GM23338 (cell line): Measurements from ENCODE around the gene LRRIQ3. TPM values are rescaled to one million over a fixed set of nuclear protein-coding genes. Genes with fewer than 3 reads are reported as not detected.

ENCODE experiments used
- ATAC-seq: fragments of 200-7000 bp; cut with Tn5 transposase; 3 replicates; pipeline ENCODE4 v1.9.1; 2020
- DNase-seq: peaks from one replicate; pipeline ENCODE4 v3.0.0-alpha.2; 2015; ENCODE audit warnings: low spot score
- H2AFZ ChIP-seq: fragments of 200-600 bp; sonication (generic); 2 replicates; pipeline ENCODE4 v1.8.0; 2016; ENCODE audit warnings: antibody characterized with exemption, mild to moderate bottlenecking, moderate library complexity
- H3F3A ChIP-seq: fragments of 200-600 bp; sonication (generic); replicated peaks from 2 replicates; pipeline ENCODE4 v1.8.0; 2017; ENCODE audit warnings: antibody characterized with exemption, mixed run types, low read depth
- H3K27ac ChIP-seq: fragments of 200-600 bp; sonication (generic); 2 replicates; pipeline ENCODE4 v1.6.1; 2016; ENCODE audit warnings: low read depth
- H3K27me3 ChIP-seq: fragments of 200-600 bp; sonication (generic); 2 replicates; pipeline ENCODE4 v1.8.0; 2016; ENCODE audit warnings: mild to moderate bottlenecking, mixed run types, moderate library complexity; ENCODE audit not compliant: insufficient read depth
- H3K36me3 ChIP-seq: fragments of 200-600 bp; sonication (generic); 2 replicates; pipeline ENCODE4 v1.8.0; 2016; ENCODE audit warnings: mild to moderate bottlenecking; ENCODE audit not compliant: insufficient read depth
- H3K4me1 ChIP-seq: fragments of 200-600 bp; sonication (generic); 2 replicates; pipeline ENCODE4 v1.8.0; 2016; ENCODE audit warnings: mild to moderate bottlenecking, moderate library complexity; ENCODE audit not compliant: insufficient read depth
- H3K4me2 ChIP-seq: fragments of 200-600 bp; sonication (generic); 2 replicates; pipeline ENCODE4 v1.7.1; 2017; ENCODE audit warnings: mixed run types
- H3K4me3 ChIP-seq: fragments of 200-600 bp; sonication (generic); 2 replicates; pipeline ENCODE4 v1.6.1; 2016; ENCODE audit warnings: mixed run types
- H3K79me2 ChIP-seq: fragments of 200-600 bp; sonication (generic); replicated peaks from 2 replicates; pipeline ENCODE4 v1.8.0; 2017; ENCODE audit warnings: mild to moderate bottlenecking; ENCODE audit not compliant: insufficient read depth
- H3K9me2 ChIP-seq: fragments of 200-600 bp; sonication (generic); 2 replicates; pipeline ENCODE4 v1.8.0; 2017; ENCODE audit not compliant: insufficient read depth
- H4K20me1 ChIP-seq: fragments of 200-600 bp; sonication (generic); replicated peaks from 2 replicates; pipeline ENCODE4 v1.8.0; 2017; ENCODE audit warnings: mild to moderate bottlenecking; ENCODE audit not compliant: insufficient read depth
- H3K27ac Mint-ChIP-seq: 2 replicates; pipeline ENCODE4 v1.8.0; 2020; ENCODE audit warnings: inconsistent platforms, mild to moderate bottlenecking, moderate library complexity, mixed read lengths
- H3K27me3 Mint-ChIP-seq: 3 replicates; pipeline ENCODE4 v1.8.0; 2022; ENCODE audit warnings: low read depth, mild to moderate bottlenecking, moderate library complexity, mixed read lengths, inconsistent platforms; ENCODE audit not compliant: insufficient read depth, poor library complexity
- H3K36me3 Mint-ChIP-seq: 3 replicates; pipeline ENCODE4 v1.8.0; 2021; ENCODE audit warnings: low read depth, mild to moderate bottlenecking, inconsistent platforms, moderate library complexity, mixed read lengths
- H3K4me1 Mint-ChIP-seq: 3 replicates; pipeline ENCODE4 v1.8.0; 2020; ENCODE audit warnings: mild to moderate bottlenecking, inconsistent platforms, mixed read lengths
- H3K4me3 Mint-ChIP-seq: 3 replicates; pipeline ENCODE4 v1.8.0; 2021; ENCODE audit warnings: moderate library complexity, mild to moderate bottlenecking, inconsistent platforms, mixed read lengths
- H3K9me3 Mint-ChIP-seq: 3 replicates; pipeline ENCODE4 v1.8.0; 2020; ENCODE audit warnings: moderate library complexity, mild to moderate bottlenecking, inconsistent platforms, mixed read lengths
- CREB1 ChIP-seq: fragments of 250-450 bp; sonication (Bioruptor Pico); IDR thresholded peaks from 2 replicates; pipeline ENCODE4 v1.5.0; 2020; ENCODE audit warnings: low read depth, mild to moderate bottlenecking, moderate library complexity
- ETS1 ChIP-seq: IDR thresholded peaks from 2 replicates; pipeline ENCODE4 v1.6.1; 2016; ENCODE audit warnings: antibody characterized with exemption
- EZH2 ChIP-seq: fragments of 200-600 bp; sonication (generic); IDR thresholded peaks from one replicate; pipeline ENCODE4 v1.8.0; 2017; ENCODE audit warnings: antibody characterized with exemption, mild to moderate bottlenecking, low read depth; ENCODE audit not compliant: unreplicated experiment
- EZH2phosphoT487 ChIP-seq: fragments of 200-600 bp; sonication (generic); IDR thresholded peaks from one replicate; pipeline ENCODE4 v1.8.1; 2018; ENCODE audit warnings: antibody characterized with exemption; ENCODE audit not compliant: unreplicated experiment
- JUNB ChIP-seq: IDR thresholded peaks from one replicate; pipeline ENCODE4 v1.6.1; 2016; ENCODE audit warnings: antibody characterized with exemption; ENCODE audit not compliant: unreplicated experiment
- STAT1 ChIP-seq: IDR thresholded peaks from one replicate; pipeline ENCODE4 v1.6.1; 2016; ENCODE audit warnings: antibody characterized with exemption; ENCODE audit not compliant: unreplicated experiment
- ZNF331 ChIP-seq: fragments of 250-450 bp; sonication (Bioruptor Pico); IDR thresholded peaks from 2 replicates; pipeline ENCODE4 v1.5.0; 2020; ENCODE audit warnings: low read depth, mild to moderate bottlenecking, moderate library complexity
- polyA plus RNA-seq: library from polyadenylated mRNA; unstranded; fragments of >200 nt; fragmentation: Nextera tagmentation; extraction: Ambion mirVana; gene quantifications from 2 replicates; pipeline ENCODE4 v1.2.1, GENCODE V29; 2016
- total RNA-seq: library from RNA; depleted of rRNA; stranded (reverse); fragments of >200 nt; shearing (Covaris generic); gene quantifications from 2 replicates; pipeline ENCODE4 v1.2.3, GENCODE V29; 2014
- TF ChIP-seq, protein P1 (sequence below), 2 experiments: fragments of 200-600 bp in 1 of 2; sonication (generic) in 1 of 2; conservative IDR thresholded peaks; 2 replicates each; pipeline versions ENCODE4 v1.5.1 to v1.6.1; 2016 to 2017; ENCODE audit warnings: antibody characterized with exemption in 2 of 2, low read depth in 2 of 2, mild to moderate bottlenecking in 2 of 2, moderate library complexity in 1 of 2
- TF ChIP-seq, protein P2 (sequence below): IDR thresholded peaks from one replicate; pipeline ENCODE4 v1.6.1; 2018; ENCODE audit warnings: antibody characterized with exemption; ENCODE audit not compliant: unreplicated experiment

Gene LRRIQ3
- total and polyA plus RNA-seq, 2 experiments from 2014 or later = 0.21 to 0.36 TPM

- Mint-ChIP-seq H3K27me3 (no peaks in the 10 kb centered on the region), H3K4me1 (no peaks in the 10 kb centered on the region; the same call in 2 of the 3 replicates), H3K9me3 (peaks cover 24% of the 10 kb centered on the region), H3K36me3 (peaks cover 12% of the 10 kb centered on the region; the same call in 2 of the 3 replicates), H3K27ac (no peak overlapping the region), H3K4me3 (no peak overlapping the region)
- Histone ChIP-seq H3K4me3 (no peak overlapping the region), H3K27ac (no peak overlapping the region), H3F3A (no peaks in the 10 kb centered on the region), H3K4me2 (no peak overlapping the region), H3K79me2 (no peaks in the 10 kb centered on the region), H3K9me2 (peaks cover 18% of the 10 kb centered on the region), H3K4me1 (no peaks in the 10 kb centered on the region), H3K27me3 (no peaks in the 10 kb centered on the region), H4K20me1 (no peaks in the 10 kb centered on the region), H3K36me3 (no peaks in the 10 kb centered on the region), H2AFZ (0 out of 2 replicates have a peak overlapping the region, but pooled peaks have one; percentile 3)
- no peak for DNase-seq
- TF ChIP-seq EZH2phosphoT487 (no peak), ZNF331 (CRISPR knock-in tag) (no peak), STAT1 (no peak), CREB1 (CRISPR knock-in tag) (no peak), EZH2 (no peak), JUNB (no peak)
- TF ChIP-seq, protein P1, sequence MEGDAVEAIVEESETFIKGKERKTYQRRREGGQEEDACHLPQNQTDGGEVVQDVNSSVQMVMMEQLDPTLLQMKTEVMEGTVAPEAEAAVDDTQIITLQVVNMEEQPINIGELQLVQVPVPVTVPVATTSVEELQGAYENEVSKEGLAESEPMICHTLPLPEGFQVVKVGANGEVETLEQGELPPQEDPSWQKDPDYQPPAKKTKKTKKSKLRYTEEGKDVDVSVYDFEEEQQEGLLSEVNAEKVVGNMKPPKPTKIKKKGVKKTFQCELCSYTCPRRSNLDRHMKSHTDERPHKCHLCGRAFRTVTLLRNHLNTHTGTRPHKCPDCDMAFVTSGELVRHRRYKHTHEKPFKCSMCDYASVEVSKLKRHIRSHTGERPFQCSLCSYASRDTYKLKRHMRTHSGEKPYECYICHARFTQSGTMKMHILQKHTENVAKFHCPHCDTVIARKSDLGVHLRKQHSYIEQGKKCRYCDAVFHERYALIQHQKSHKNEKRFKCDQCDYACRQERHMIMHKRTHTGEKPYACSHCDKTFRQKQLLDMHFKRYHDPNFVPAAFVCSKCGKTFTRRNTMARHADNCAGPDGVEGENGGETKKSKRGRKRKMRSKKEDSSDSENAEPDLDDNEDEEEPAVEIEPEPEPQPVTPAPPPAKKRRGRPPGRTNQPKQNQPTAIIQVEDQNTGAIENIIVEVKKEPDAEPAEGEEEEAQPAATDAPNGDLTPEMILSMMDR (conservative IDR thresholded peaks at IDR 0.05; ENCODE audit: low read depth in 2 of 2) = no peak
- TF ChIP-seq, protein P2, sequence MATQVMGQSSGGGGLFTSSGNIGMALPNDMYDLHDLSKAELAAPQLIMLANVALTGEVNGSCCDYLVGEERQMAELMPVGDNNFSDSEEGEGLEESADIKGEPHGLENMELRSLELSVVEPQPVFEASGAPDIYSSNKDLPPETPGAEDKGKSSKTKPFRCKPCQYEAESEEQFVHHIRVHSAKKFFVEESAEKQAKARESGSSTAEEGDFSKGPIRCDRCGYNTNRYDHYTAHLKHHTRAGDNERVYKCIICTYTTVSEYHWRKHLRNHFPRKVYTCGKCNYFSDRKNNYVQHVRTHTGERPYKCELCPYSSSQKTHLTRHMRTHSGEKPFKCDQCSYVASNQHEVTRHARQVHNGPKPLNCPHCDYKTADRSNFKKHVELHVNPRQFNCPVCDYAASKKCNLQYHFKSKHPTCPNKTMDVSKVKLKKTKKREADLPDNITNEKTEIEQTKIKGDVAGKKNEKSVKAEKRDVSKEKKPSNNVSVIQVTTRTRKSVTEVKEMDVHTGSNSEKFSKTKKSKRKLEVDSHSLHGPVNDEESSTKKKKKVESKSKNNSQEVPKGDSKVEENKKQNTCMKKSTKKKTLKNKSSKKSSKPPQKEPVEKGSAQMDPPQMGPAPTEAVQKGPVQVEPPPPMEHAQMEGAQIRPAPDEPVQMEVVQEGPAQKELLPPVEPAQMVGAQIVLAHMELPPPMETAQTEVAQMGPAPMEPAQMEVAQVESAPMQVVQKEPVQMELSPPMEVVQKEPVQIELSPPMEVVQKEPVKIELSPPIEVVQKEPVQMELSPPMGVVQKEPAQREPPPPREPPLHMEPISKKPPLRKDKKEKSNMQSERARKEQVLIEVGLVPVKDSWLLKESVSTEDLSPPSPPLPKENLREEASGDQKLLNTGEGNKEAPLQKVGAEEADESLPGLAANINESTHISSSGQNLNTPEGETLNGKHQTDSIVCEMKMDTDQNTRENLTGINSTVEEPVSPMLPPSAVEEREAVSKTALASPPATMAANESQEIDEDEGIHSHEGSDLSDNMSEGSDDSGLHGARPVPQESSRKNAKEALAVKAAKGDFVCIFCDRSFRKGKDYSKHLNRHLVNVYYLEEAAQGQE = no peak
- no peak for ATAC-seq
Observed at GRCh38 chr1:73980324-73981040, 217.5 kb downstream of the LRRIQ3 start.

DNA sequence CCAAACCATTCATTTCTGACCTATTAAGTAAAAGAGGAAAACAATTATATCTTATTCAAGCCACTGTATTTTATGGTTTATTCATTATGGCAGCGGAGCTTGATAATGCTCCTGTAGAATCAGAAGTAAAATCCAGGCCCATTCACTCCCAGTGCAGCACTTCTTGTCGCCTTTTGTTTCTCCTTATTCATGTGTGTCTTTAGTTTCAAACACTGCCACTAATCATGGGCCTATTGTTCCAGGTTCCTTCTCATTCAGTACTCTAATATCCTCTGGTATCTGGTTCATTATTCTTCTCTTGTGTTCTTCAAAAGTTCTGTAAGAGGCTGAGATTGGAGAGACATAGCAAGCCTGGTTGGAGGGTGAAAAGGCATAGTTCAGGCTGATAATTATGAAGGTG, 218.3 kb downstream of the LRRIQ3 start:
- DNase-seq (no peak), ATAC-seq (no peak)
- peaks cover 12% of the 10 kb centered on the region; the same call in 2 of the 3 replicates for H3K36me3 Mint-ChIP-seq
- no peaks in the 10 kb centered on the region for H3K27me3 Mint-ChIP-seq
- no peaks in the 10 kb centered on the region for H3K4me1 ChIP-seq
- no peaks in the 10 kb centered on the region for H3K27me3 ChIP-seq
- no peak overlapping the region for H3K4me3 Mint-ChIP-seq
- no peaks in the 10 kb centered on the region; the same call in 2 of the 3 replicates for H3K4me1 Mint-ChIP-seq
- H3K27ac ChIP-seq = no peak overlapping the region
- H3K9me3 Mint-ChIP-seq = peaks cover 19% of the 10 kb centered on the region
- H4K20me1 ChIP-seq = no peaks in the 10 kb centered on the region
- H2AFZ ChIP-seq = no peak overlapping the region
- peaks cover 13% of the 10 kb centered on the region for H3K9me2 ChIP-seq
- no peaks in the 10 kb centered on the region for H3F3A ChIP-seq
- H3K36me3 ChIP-seq = no peaks in the 10 kb centered on the region
- H3K27ac Mint-ChIP-seq = no peak overlapping the region; the same call in 1 of the 2 replicates
- no peaks in the 10 kb centered on the region for H3K79me2 ChIP-seq
- no peak overlapping the region for H3K4me2 ChIP-seq
- H3K4me3 ChIP-seq = no peak overlapping the region
- no peak for TF ChIP-seq ETS1
- TF ChIP-seq JUNB = no peak
- no peak for TF ChIP-seq CREB1 (CRISPR knock-in tag)
